ENCODE data around the gene MPO. TPM values are rescaled to one million over a fixed set of nuclear protein-coding genes. Genes with fewer than 3 reads are reported as not detected.

Gene MPO
- not detected in 2 replicates for total RNA-seq (2014; rRNA removed; shearing (Covaris generic))
- not detected in 2 replicates for polyA plus RNA-seq (2015; cell fraction: cytosol; rRNA removed)
- polyA plus RNA-seq (2015; cell fraction: nucleus; rRNA removed), result not detected in 2 replicates

DNA sequence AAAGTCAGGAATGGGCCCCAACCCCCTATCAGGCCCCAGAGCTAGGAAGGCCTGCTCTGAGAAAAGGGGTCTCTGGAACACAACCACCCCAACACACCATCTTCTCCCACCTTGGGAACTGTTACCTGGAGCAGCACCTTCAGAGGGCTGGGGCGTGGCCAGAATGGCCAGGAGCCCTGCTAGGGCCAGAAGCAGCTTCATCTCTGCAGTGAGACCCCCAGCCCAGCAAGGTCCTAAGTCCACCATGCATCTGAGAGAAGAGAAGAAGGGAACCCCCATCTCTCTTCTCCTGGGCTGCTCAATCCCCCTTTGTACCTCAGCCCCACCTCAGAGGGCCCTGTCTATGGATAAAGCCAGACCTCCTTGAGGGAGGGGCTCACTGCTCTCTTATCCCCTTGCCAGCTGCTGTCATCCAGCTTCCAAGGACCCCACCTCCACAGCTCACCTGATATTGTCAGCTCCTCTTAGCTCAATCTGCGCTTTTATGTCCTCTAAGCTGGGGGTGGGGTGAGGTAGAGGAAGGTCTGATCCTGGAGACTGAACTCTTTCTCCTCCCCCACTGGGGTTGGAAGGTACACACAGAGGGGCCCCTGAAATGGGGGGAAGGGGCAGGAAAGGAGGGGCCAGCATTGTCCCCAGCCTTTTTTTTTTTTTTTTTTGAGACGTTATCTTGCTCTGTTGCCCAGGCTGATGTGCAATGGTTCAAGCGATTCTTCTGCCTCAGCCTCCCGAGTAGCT, at the start of gene MPO:
Gene MPO, minus strand, starts transcription at position 456 of the 738 bp plus-strand sequence. Its CDS starts 177 bp downstream, at position 279.
- in situ Hi-C loops (cut with HindIII; ENCODE audit: low pct_unique_long_range_greater_than_20kb, low sequenced_read_pairs), result loop anchor here (10.0 kb wide), 1 partner anchor 144 kb away; no protein-coding TSS in a partner anchor
- no peak for DNase-seq (ENCODE audit: low read depth, low spot score)

- no peak for DNase-seq (ENCODE audit: low read depth, low spot score)
- in situ Hi-C loops (cut with HindIII; ENCODE audit: low pct_unique_long_range_greater_than_20kb, low sequenced_read_pairs), result no loop called here
These were observed 49.2 kb upstream of the MPO start for GRCh38 chr17:58329810-58330537.

- in situ Hi-C loops (cut with HindIII; ENCODE audit: low pct_unique_long_range_greater_than_20kb, low sequenced_read_pairs), result no loop called here
- peak; percentile 41 for DNase-seq (ENCODE audit: low read depth, low spot score)
These were observed 48.5 kb upstream of the MPO start for GRCh38 chr17:58329035-58329809.

GRCh38 chr17:58328195-58329034, 47.7 kb upstream of the MPO start, which contains the start of gene TSPOAP1:
Gene TSPOAP1 (minus strand): TSS chr17:58328795. CDS start chr17:58327920, 875 bp downstream.
- no peak for DNase-seq (ENCODE audit: low read depth, low spot score)
- in situ Hi-C loops (cut with HindIII; ENCODE audit: low pct_unique_long_range_greater_than_20kb, low sequenced_read_pairs), result no loop called here

DNA sequence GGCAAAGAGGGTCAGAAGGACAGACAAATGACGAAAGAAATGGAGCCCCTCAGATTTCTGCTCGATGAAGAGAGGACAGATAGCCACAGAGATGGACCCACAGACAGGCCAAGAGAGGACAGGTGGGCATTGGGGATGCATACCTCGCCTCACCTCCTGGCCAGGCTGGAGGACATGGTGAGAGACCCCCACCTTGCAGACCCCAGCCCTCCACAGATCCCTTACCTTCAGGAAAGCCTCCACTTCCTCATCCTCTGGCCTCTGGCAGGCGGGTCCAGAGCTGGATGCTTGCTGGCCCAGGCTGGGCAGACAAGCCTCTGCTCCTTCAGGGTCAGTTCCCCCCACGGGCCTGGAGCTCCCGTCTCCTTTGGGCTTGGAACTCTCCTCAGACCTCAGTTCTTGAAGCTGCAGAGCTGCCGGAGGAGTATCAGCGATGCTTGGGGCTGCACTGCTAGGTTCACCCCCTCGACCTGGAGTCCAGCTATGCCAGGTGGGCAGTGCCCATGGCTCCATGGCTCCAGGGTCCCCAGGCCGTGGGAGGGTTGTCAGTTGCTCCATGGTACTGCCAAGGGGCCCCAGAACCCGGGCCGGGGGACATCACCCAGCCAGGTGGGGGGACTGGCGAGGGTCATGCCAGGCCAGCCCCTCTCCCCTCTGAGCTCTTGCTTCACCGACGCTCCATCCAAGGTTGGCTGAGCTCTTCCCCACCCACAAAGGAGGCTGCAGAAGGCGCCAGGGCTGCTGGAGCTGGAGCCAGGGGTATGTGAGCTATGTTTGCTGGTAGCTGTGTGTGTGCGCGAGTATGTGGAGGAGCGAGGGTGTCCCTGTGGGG, 46.8 kb upstream of the MPO start:
- in situ Hi-C loops (cut with HindIII; ENCODE audit: low pct_unique_long_range_greater_than_20kb, low sequenced_read_pairs), result no loop called here

GRCh38 chr17:58326609-58327362, 46.1 kb upstream of the MPO start:
- DNase-seq (ENCODE audit: low read depth, low spot score), result no peak
- in situ Hi-C loops (cut with HindIII; ENCODE audit: low pct_unique_long_range_greater_than_20kb, low sequenced_read_pairs), result no loop called here

More for the DNA sequence above, 46.8 kb upstream of the MPO start:
- no peak for DNase-seq (ENCODE audit: low read depth, low spot score)

DNA sequence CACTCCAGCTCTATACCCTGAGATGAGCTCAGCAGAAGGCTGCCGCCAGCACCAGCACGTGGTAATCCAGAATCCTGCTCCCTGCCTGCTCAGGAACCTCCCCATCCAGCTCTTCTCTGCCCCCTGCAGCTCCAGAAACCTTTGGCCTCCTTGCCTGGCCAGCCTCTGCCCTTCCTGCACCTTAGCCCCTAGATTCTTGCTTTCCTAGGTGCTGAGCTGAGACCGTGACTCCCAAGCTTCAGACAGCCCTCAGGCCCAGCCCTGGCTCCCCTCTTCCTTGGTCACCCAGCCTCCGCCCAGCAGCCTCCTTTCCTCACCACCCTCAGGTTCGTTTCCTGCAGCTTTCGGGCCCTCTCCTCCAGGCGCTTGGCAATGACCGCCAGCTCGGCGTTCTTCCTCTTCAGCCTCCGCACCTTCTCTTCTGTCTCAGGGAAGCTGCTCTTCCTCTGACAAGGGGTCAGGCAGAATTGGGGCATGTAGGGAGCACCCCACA, 45.3 kb upstream of the MPO start:
- in situ Hi-C loops (cut with HindIII; ENCODE audit: low pct_unique_long_range_greater_than_20kb, low sequenced_read_pairs), result no loop called here
- DNase-seq (ENCODE audit: low read depth, low spot score), result no peak

DNA sequence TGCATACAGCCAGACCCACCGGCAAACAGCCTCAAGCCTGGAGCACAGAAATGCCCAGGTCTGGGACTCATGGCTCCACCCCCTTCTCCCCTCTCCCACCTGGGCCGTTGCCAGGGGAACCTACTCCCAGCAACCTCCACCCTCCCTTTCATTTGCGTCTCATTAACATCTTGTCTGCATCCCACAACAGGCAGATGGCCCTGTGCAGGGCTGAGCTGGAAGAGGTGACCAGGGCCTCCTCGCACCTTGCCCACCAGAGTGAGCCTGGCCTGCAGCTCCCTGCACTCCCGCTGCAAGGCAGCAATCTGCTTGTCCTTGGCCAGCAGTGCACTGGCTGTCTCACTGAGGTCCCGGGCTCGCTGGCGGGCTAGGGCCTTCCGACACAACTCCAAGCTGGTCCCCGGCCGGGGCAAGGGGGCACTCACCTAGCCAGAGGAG, 44.6 kb upstream of the MPO start:
- DNase-seq (ENCODE audit: low read depth, low spot score), result no peak
- in situ Hi-C loops (cut with HindIII; ENCODE audit: low pct_unique_long_range_greater_than_20kb, low sequenced_read_pairs), result no loop called here

- in situ Hi-C loops (cut with HindIII; ENCODE audit: low pct_unique_long_range_greater_than_20kb, low sequenced_read_pairs), result no loop called here
- DNase-seq (ENCODE audit: low read depth, low spot score), result no peak
These were observed 43.9 kb upstream of the MPO start for GRCh38 chr17:58324409-58325288.

DNA sequence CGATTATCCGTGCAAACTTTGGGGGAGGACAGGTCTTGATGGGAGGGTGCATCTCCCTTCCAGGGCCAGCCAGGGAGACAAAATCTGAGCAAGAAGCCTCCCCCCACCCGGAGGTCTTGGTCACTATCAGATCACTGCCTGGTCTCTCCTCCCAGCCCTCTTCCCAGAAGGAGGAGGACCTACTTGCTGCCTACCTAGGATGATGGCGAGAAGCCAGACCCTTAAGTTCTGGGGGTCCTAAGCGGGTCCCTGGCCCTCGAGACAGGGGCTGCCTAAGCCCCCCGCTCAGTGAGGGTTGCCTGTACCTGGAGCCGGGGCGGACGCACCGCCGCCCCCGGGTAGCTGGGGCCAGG, 43.3 kb upstream of the MPO start:
- no peak for DNase-seq (ENCODE audit: low read depth, low spot score)
- in situ Hi-C loops (cut with HindIII; ENCODE audit: low pct_unique_long_range_greater_than_20kb, low sequenced_read_pairs), result no loop called here

DNA sequence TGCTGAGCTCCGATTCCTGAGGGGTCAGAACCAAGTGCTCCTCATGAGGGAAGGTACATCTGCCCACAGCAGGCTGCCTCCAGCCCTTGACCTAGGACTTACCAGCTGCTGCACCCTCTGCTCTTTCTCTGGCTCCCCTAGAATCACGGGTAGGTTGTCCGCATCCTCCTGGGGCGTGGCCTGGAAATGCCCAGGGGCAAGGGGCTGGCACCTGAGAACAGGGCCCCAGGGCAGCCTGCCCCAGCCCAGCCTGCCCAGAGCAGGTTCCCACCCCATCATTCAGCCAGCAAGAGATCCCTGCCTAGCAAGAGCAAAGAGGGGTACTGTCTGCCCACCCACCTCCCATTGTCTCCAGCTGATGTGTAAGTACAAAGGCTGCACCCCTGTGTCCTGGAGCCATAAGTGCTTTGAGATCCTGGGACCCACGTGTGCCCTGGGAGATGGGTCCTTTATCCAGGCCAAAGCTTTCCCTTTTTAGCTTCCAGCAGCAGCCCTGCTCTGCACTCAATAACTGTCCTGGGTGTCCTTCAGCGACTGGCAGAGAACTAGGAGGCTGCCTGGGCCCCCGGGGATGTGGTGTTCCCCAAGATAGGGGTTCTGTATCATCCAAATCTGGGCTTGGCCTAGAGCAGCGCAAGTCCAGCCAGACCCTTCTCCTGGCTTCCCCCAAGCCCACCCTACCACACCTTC, 42.8 kb upstream of the MPO start:
- no peak for DNase-seq (ENCODE audit: low read depth, low spot score)
- in situ Hi-C loops (cut with HindIII; ENCODE audit: low pct_unique_long_range_greater_than_20kb, low sequenced_read_pairs), result no loop called here

- in situ Hi-C loops (cut with HindIII; ENCODE audit: low pct_unique_long_range_greater_than_20kb, low sequenced_read_pairs), result no loop called here
- DNase-seq (ENCODE audit: low read depth, low spot score), result no peak
These were observed 41.9 kb upstream of the MPO start for GRCh38 chr17:58322581-58323185.

DNA sequence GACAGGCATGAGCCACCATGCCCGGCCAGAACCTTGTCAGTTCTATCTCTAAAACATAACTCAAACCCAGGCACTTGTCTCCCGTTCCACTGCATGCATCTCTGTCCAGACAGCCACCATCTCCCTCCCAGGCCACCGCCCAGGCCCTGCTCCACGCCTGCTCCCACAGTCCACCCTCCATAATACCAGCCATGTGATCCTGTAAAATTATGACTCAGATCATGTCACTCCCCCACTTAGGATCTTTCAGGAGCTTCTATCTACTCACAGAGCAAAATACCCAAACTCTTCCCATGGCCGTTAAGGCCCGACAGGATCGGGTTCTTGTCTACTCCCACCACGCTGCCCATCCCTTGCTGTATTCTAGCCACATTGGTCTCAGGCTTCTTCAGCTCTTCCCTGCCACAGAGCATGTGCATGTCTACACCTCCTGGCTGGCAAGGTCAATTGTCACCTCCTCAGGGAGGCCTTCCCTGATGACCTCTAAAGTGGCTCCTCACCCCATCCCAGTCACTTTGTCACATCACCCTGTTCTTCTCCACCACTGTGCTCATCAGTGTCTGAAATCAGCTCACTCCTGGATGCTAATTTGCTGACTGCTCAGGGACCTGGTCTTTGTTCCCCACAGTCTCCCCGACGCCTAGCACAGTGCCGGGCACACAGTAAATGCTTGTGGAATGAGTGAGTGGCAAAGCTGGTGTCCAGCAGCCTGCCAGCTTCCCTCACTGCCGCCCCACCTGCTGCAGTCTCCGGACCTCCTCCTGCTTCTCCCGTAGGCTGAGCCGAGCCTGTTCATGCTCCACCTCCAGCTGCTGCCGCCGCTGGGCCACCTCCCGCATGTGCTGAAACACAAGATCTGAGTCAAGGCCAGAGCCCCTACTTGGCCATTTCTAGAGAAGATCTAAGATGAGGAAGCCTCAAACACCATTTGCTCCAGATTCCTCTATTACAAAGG, 41.1 kb upstream of the MPO start:
- in situ Hi-C loops (cut with HindIII; ENCODE audit: low pct_unique_long_range_greater_than_20kb, low sequenced_read_pairs), result no loop called here
- DNase-seq (ENCODE audit: low read depth, low spot score), result no peak

Data from SK-MEL-5 (cell line).